GM18507 (cell line): ENCODE measurements around the gene NDUFA3.

Experiments
- DNase-seq: peaks from one replicate; pipeline ENCODE4 v3.0.0; 2011; ENCODE audit warnings: low read depth; ENCODE audit not compliant: insufficient read length; ENCODE audit errors: extremely low spot score
- FAIRE-seq: peaks from 2 replicates; lab custom pipeline; 2011; peaks lifted over from hg19 to GRCh38; lab: Jason Lieb, UNC

Gene NDUFA3

GRCh38 chr19:54105796-54106195 lies 3.1 kb downstream of the NDUFA3 start:
- DNase-seq (no peak), FAIRE-seq (no peak)

- DNase-seq = no peak
- no peak for FAIRE-seq
Observed at GRCh38 chr19:54106716-54107115, 4.1 kb downstream of the NDUFA3 start.

- FAIRE-seq (no peak), DNase-seq (no peak)
Observed at GRCh38 chr19:54107876-54108490, 5.3 kb downstream of the NDUFA3 start.

GRCh38 chr19:54108496-54108895 lies 5.8 kb downstream of the NDUFA3 start:
- no peak for DNase-seq
- no peak for FAIRE-seq

GRCh38 chr19:54109651-54110050 lies 7.0 kb downstream of the NDUFA3 start:
- FAIRE-seq (no peak), DNase-seq (no peak)

GRCh38 chr19:54114340-54115108 lies 11.9 kb downstream of the NDUFA3 start:
- no peak for FAIRE-seq
- peak; percentile 43 for DNase-seq

GRCh38 chr19:54115109-54116063 lies 12.7 kb downstream of the NDUFA3 start, which contains the start of the genes PRPF31 and TFPT:
PRPF31 (plus strand) TSS chr19:54115754; CDS start chr19:54118279, 2,525 bp downstream.
TFPT (minus strand) TSS chr19:54115657; CDS start chr19:54115269, 388 bp downstream.
- FAIRE-seq (peak; percentile 99), DNase-seq (peak; percentile 93)

GRCh38 chr19:54121259-54121658 lies 18.6 kb downstream of the NDUFA3 start:
- FAIRE-seq (no peak), DNase-seq (no peak)

- FAIRE-seq = no peak
- no peak for DNase-seq
Observed at GRCh38 chr19:54123682-54124081, 21.0 kb downstream of the NDUFA3 start.

GRCh38 chr19:54124393-54124792 lies 21.7 kb downstream of the NDUFA3 start:
- DNase-seq (no peak), FAIRE-seq (no peak)

- no peak for FAIRE-seq
- no peak for DNase-seq
Observed at GRCh38 chr19:54125713-54126112, 23.1 kb downstream of the NDUFA3 start.

- no peak for DNase-seq
- FAIRE-seq = no peak
Observed at GRCh38 chr19:54127688-54128440, 25.2 kb downstream of the NDUFA3 start.

GRCh38 chr19:54128441-54128725 lies 25.7 kb downstream of the NDUFA3 start:
- DNase-seq = no peak
- no peak for FAIRE-seq

GRCh38 chr19:54128796-54129616 lies 26.4 kb downstream of the NDUFA3 start:
- no peak for FAIRE-seq
- DNase-seq = no peak

- FAIRE-seq (no peak), DNase-seq (no peak)
Observed at GRCh38 chr19:54129617-54129996, 27.0 kb downstream of the NDUFA3 start.

- no peak for DNase-seq
- FAIRE-seq = no peak
Observed at GRCh38 chr19:54133312-54133956, 30.8 kb downstream of the NDUFA3 start.

- FAIRE-seq = no peak
- DNase-seq = no peak
Observed at GRCh38 chr19:54133957-54134590, 31.4 kb downstream of the NDUFA3 start.
